K562 (cell line): Measurements from ENCODE around the gene OCEL1. TPM values are rescaled to one million over a fixed set of nuclear protein-coding genes. Genes with fewer than 3 reads are reported as not detected.
A peak's percentile ranks its signal among the peaks of the same experiment; 100 is the strongest.

Experiments used
- E2F3 ChIP-seq: fragments of 250-450 bp; sonication (Bioruptor Pico); IDR thresholded peaks from 2 replicates; pipeline ENCODE4 v1.4.0; 2020; ENCODE audit warnings: mild to moderate bottlenecking
- KHSRP ChIP-seq: fragments of 450-650 bp; IDR thresholded peaks from 2 replicates; pipeline ENCODE4 v1.6.1; 2017
- MECOM ChIP-seq: fragments of 250-450 bp; sonication (Bioruptor Pico); IDR thresholded peaks from 2 replicates; pipeline ENCODE4 v1.8.0; 2022; ENCODE audit warnings: inconsistent platforms
- NCOA1 ChIP-seq: fragments of 450-650 bp; IDR thresholded peaks from 2 replicates; pipeline ENCODE4 v1.6.1; 2016; ENCODE audit warnings: low read depth
- NR2F6 ChIP-seq: fragments of 450-650 bp; formaldehyde crosslinking; IDR thresholded peaks from 2 replicates; pipeline ENCODE4 v1.4.0; 2020; ENCODE audit warnings: mild to moderate bottlenecking
- SMARCE1 ChIP-seq: fragments of 450-650 bp; IDR thresholded peaks from 2 replicates; pipeline ENCODE4 v1.7.1; 2016; ENCODE audit warnings: mild to moderate bottlenecking
- TCF3 ChIP-seq: sonication (generic); formaldehyde crosslinking; IDR thresholded peaks from 2 replicates; pipeline ENCODE4 v1.4.0; 2020; ENCODE audit warnings: mild to moderate bottlenecking, missing genetic modification reagents
- ZFP30 ChIP-seq: fragments of 250-450 bp; sonication (Bioruptor Pico); IDR thresholded peaks from 2 replicates; pipeline ENCODE4 v1.8.0; 2022; ENCODE audit warnings: moderate library complexity, mild to moderate bottlenecking, inconsistent platforms, borderline replicate concordance
- ZNF134 ChIP-seq: fragments of 250-450 bp; sonication (Bioruptor Pico); conservative IDR thresholded peaks from 2 replicates; pipeline ENCODE4 v1.4.0; 2020
- ZNF830 ChIP-seq: fragments of 250-450 bp; sonication (Bioruptor Pico); IDR thresholded peaks from 2 replicates; pipeline ENCODE4 v1.5.0; 2021; ENCODE audit warnings: mild to moderate bottlenecking
- polyA plus RNA-seq, 8 experiments: library from polyadenylated mRNA; depleted of rRNA in 4 of 8; stranded (reverse) in 5 of 8; unstranded in 3 of 8; fragments of >200 nt; fragmentation: Nextera tagmentation in 2 of 8; fragmentation: Illumina TruSeq in 1 of 8; extraction: Ambion mirVana in 2 of 8; extraction: Trizol in 1 of 8; gene quantifications; 2 replicates each; pipeline versions ENCODE4 v1.2.1 to v1.2.3, GENCODE V29; 2011 to 2014; ENCODE audit warnings: inconsistent platforms in 1 of 8, missing spikeins in 1 of 8
- total RNA-seq, 7 experiments: library from RNA; depleted of rRNA in 6 of 7; stranded (reverse); fragments of >200 nt in 6 of 7; fragmentation: Illumina TruSeq in 2 of 7; extraction: Trizol in 2 of 7; gene quantifications; 2 replicates each; pipeline versions ENCODE4 v1.2.1 to v1.2.3, GENCODE V29; 2011 to 2021; ENCODE audit warnings: low replicate concordance in 1 of 7
- TF ChIP-seq, protein P1 (sequence below), 2 experiments: fragments of 450-650 bp; IDR thresholded peaks; 2 replicates each; pipeline ENCODE4 v1.6.1; 2018; ENCODE audit warnings: mild to moderate bottlenecking in 2 of 2, low read depth in 1 of 2; ENCODE audit not compliant: partially characterized antibody in 2 of 2
- TF ChIP-seq, protein P2 (sequence below), 2 experiments: fragments of 450-650 bp; conservative IDR thresholded peaks; 2 replicates each; pipeline ENCODE4 v1.6.1; 2017; ENCODE audit warnings: mild to moderate bottlenecking in 2 of 2, moderate library complexity in 2 of 2
- TF ChIP-seq, protein P3 (sequence below): sonication (generic); formaldehyde crosslinking; IDR thresholded peaks from 2 replicates; pipeline ENCODE4 v1.9.0; 2022; ENCODE audit warnings: mild to moderate bottlenecking, missing genetic modification reagents
- TF ChIP-seq, protein P4 (sequence below): fragments of 250-450 bp; sonication (Bioruptor Pico); IDR thresholded peaks from 2 replicates; pipeline ENCODE4 v1.4.0; 2020; ENCODE audit warnings: mild to moderate bottlenecking, moderate library complexity
- TF ChIP-seq, protein P5 (sequence below): sonication (generic); formaldehyde crosslinking; IDR thresholded peaks from 2 replicates; pipeline ENCODE4 v1.8.0; 2022; ENCODE audit warnings: missing genetic modification reagents, mild to moderate bottlenecking, borderline replicate concordance

OCEL1 gene
- total and polyA plus RNA-seq, 9 of the 15 experiments (the other 6 are each of a cell fraction or from before 2014, with no cell fraction given): 8.0 to 38.0 (median 12.4) TPM

DNA sequence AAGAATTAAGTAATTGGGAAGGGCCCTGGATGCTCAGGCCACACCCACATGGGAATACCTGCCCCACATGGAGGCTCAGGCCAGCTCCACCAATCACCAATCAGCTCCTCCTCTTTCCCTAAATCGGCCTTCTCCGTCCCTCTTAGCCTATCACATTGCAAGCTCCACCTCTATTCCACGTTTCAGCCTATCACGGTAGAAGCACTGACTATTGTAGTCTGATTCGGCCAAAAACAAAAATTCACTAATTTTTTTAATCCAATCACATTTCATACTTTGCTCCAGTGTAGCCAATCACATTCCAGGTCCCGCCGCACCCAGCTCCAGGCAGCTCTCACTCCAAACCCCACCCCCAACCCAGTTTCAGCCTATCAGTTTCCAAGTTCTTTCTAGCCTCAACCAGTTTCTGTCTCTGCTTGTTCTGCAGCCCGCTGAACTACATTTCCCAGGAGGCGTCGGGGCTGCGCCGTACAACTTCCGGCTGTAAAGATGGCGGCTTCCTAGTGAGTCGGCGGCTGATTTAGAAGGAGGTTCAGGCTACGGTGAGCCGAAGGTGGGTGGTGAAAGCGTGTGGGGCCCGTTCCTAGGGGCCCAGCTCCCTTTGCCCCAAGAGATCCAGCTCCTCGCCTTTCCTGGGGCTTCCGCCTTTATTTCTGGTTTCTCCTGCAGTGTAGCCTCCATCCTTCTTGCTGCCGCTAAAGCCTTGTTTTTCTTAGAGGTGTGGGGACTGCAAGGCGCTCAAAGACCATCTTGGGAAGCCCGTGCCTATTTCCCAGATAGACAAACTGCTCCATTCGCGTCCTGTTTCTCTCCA is 41.2 kb downstream of the OCEL1 start, which contains the start of gene BABAM1 (continued):
- TF ChIP-seq, protein P1, sequence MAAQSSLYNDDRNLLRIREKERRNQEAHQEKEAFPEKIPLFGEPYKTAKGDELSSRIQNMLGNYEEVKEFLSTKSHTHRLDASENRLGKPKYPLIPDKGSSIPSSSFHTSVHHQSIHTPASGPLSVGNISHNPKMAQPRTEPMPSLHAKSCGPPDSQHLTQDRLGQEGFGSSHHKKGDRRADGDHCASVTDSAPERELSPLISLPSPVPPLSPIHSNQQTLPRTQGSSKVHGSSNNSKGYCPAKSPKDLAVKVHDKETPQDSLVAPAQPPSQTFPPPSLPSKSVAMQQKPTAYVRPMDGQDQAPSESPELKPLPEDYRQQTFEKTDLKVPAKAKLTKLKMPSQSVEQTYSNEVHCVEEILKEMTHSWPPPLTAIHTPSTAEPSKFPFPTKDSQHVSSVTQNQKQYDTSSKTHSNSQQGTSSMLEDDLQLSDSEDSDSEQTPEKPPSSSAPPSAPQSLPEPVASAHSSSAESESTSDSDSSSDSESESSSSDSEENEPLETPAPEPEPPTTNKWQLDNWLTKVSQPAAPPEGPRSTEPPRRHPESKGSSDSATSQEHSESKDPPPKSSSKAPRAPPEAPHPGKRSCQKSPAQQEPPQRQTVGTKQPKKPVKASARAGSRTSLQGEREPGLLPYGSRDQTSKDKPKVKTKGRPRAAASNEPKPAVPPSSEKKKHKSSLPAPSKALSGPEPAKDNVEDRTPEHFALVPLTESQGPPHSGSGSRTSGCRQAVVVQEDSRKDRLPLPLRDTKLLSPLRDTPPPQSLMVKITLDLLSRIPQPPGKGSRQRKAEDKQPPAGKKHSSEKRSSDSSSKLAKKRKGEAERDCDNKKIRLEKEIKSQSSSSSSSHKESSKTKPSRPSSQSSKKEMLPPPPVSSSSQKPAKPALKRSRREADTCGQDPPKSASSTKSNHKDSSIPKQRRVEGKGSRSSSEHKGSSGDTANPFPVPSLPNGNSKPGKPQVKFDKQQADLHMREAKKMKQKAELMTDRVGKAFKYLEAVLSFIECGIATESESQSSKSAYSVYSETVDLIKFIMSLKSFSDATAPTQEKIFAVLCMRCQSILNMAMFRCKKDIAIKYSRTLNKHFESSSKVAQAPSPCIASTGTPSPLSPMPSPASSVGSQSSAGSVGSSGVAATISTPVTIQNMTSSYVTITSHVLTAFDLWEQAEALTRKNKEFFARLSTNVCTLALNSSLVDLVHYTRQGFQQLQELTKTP (IDR thresholded peaks at IDR 0.05; ENCODE audit: low read depth in 1 of 2, partially characterized antibody in 2 of 2): peak; percentile 78 to 88
- TF ChIP-seq, protein P2, sequence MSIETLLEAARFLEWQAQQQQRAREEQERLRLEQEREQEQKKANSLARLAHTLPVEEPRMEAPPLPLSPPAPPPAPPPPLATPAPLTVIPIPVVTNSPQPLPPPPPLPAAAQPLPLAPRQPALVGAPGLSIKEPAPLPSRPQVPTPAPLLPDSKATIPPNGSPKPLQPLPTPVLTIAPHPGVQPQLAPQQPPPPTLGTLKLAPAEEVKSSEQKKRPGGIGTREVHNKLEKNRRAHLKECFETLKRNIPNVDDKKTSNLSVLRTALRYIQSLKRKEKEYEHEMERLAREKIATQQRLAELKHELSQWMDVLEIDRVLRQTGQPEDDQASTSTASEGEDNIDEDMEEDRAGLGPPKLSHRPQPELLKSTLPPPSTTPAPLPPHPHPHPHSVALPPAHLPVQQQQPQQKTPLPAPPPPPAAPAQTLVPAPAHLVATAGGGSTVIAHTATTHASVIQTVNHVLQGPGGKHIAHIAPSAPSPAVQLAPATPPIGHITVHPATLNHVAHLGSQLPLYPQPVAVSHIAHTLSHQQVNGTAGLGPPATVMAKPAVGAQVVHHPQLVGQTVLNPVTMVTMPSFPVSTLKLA (conservative IDR thresholded peaks at IDR 0.05): peak; percentile 12 to 69; a peak in 3 of 4 replicates
- TF ChIP-seq NR2F6 (CRISPR knock-in tag) (no peak), ZNF830 (no peak), TCF3 (CRISPR knock-in tag) (no peak), E2F3 (CRISPR knock-in tag) (no peak), ZFP30 (CRISPR knock-in tag) (no peak), KHSRP (no peak), ZNF134 (CRISPR knock-in tag) (no peak), MECOM (0 out of 2 replicates have a peak, but pooled peaks have one; percentile 55), NCOA1 (no peak), SMARCE1 (no peak)
- TF ChIP-seq, protein P3, sequence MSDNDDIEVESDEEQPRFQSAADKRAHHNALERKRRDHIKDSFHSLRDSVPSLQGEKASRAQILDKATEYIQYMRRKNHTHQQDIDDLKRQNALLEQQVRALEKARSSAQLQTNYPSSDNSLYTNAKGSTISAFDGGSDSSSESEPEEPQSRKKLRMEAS (CRISPR knock-in tag): no peak
- TF ChIP-seq, protein P4, sequence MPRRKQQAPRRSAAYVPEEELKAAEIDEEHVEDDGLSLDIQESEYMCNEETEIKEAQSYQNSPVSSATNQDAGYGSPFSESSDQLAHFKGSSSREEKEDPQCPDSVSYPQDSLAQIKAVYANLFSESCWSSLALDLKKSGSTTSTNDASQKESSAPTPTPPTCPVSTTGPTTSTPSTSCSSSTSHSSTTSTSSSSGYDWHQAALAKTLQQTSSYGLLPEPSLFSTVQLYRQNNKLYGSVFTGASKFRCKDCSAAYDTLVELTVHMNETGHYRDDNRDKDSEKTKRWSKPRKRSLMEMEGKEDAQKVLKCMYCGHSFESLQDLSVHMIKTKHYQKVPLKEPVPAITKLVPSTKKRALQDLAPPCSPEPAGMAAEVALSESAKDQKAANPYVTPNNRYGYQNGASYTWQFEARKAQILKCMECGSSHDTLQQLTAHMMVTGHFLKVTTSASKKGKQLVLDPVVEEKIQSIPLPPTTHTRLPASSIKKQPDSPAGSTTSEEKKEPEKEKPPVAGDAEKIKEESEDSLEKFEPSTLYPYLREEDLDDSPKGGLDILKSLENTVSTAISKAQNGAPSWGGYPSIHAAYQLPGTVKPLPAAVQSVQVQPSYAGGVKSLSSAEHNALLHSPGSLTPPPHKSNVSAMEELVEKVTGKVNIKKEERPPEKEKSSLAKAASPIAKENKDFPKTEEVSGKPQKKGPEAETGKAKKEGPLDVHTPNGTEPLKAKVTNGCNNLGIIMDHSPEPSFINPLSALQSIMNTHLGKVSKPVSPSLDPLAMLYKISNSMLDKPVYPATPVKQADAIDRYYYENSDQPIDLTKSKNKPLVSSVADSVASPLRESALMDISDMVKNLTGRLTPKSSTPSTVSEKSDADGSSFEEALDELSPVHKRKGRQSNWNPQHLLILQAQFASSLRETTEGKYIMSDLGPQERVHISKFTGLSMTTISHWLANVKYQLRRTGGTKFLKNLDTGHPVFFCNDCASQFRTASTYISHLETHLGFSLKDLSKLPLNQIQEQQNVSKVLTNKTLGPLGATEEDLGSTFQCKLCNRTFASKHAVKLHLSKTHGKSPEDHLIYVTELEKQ (CRISPR knock-in tag): no peak
- TF ChIP-seq, protein P5, sequence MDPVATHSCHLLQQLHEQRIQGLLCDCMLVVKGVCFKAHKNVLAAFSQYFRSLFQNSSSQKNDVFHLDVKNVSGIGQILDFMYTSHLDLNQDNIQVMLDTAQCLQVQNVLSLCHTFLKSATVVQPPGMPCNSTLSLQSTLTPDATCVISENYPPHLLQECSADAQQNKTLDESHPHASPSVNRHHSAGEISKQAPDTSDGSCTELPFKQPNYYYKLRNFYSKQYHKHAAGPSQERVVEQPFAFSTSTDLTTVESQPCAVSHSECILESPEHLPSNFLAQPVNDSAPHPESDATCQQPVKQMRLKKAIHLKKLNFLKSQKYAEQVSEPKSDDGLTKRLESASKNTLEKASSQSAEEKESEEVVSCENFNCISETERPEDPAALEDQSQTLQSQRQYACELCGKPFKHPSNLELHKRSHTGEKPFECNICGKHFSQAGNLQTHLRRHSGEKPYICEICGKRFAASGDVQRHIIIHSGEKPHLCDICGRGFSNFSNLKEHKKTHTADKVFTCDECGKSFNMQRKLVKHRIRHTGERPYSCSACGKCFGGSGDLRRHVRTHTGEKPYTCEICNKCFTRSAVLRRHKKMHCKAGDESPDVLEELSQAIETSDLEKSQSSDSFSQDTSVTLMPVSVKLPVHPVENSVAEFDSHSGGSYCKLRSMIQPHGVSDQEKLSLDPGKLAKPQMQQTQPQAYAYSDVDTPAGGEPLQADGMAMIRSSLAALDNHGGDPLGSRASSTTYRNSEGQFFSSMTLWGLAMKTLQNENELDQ: peak; percentile 76; the same call in 1 of the 2 replicates
